Activated CD4-positive, CD25-positive, alpha-beta regulatory T cell (primary cell): ENCODE measurements around the gene HBE1.

Experiments
- DNase-seq, 4 experiments: peaks; one replicate each; lab custom pipeline; 2025; lab: John Stamatoyannopoulos, UW

HBE1 gene

GRCh38 chr11:5233307-5233706 lies 36.4 kb downstream of the HBE1 start:
- no peak for DNase-seq

GRCh38 chr11:5232821-5233220 lies 36.9 kb downstream of the HBE1 start:
- DNase-seq = no peak

GRCh38 chr11:5232176-5232575 lies 37.6 kb downstream of the HBE1 start:
- DNase-seq = no peak

- no peak for DNase-seq
Observed at GRCh38 chr11:5231111-5231510, 38.6 kb downstream of the HBE1 start.

GRCh38 chr11:5230266-5230665 lies 39.5 kb downstream of the HBE1 start:
- DNase-seq = no peak

GRCh38 chr11:5229796-5230195 lies 39.9 kb downstream of the HBE1 start:
- DNase-seq = no peak

- DNase-seq = no peak
Observed at GRCh38 chr11:5229356-5229755, 40.4 kb downstream of the HBE1 start.

- DNase-seq = no peak
Observed at GRCh38 chr11:5228124-5228523, 41.6 kb downstream of the HBE1 start.

- no peak for DNase-seq
Observed at GRCh38 chr11:5227681-5228080, 42.1 kb downstream of the HBE1 start.

- DNase-seq = no peak
Observed at GRCh38 chr11:5226732-5227310, 42.9 kb downstream of the HBE1 start, which contains the start of gene HBB. HBB (minus strand) TSS chr11:5227071; CDS start chr11:5227021, 50 bp downstream.

- no peak for DNase-seq
Observed at GRCh38 chr11:5225480-5225871, 44.3 kb downstream of the HBE1 start.

GRCh38 chr11:5224538-5225479 lies 44.9 kb downstream of the HBE1 start:
- DNase-seq = no peak

GRCh38 chr11:5223686-5224085 lies 46.1 kb downstream of the HBE1 start:
- no peak for DNase-seq

- DNase-seq = no peak
Observed at GRCh38 chr11:5223146-5223545, 46.6 kb downstream of the HBE1 start.
